Glutamatergic neuron (in vitro differentiated cells): ENCODE results near the gene TMEM25. TPM values are rescaled to one million over a fixed set of nuclear protein-coding genes. Genes with fewer than 3 reads are reported as not detected.

ENCODE experiments used
- DNase-seq: peaks from one replicate; pipeline ENCODE4 v3.0.0; 2022
- H3K27ac Mint-ChIP-seq: one replicate; pipeline ENCODE4 v1.8.0; 2020; ENCODE audit warnings: mild to moderate bottlenecking, mixed read lengths, inconsistent platforms; ENCODE audit not compliant: unreplicated experiment
- H3K27me3 Mint-ChIP-seq: one replicate; pipeline ENCODE4 v1.8.0; 2020; ENCODE audit warnings: mild to moderate bottlenecking, moderate library complexity, mixed read lengths, inconsistent platforms; ENCODE audit not compliant: unreplicated experiment
- H3K36me3 Mint-ChIP-seq: one replicate; pipeline ENCODE4 v1.8.0; 2020; ENCODE audit warnings: mild to moderate bottlenecking, mixed read lengths, inconsistent platforms; ENCODE audit not compliant: unreplicated experiment
- H3K4me1 Mint-ChIP-seq: one replicate; pipeline ENCODE4 v1.8.0; 2020; ENCODE audit warnings: mild to moderate bottlenecking, low read depth, mixed read lengths, inconsistent platforms; ENCODE audit not compliant: unreplicated experiment
- H3K4me3 Mint-ChIP-seq: one replicate; pipeline ENCODE4 v1.8.0; 2020; ENCODE audit warnings: mild to moderate bottlenecking, mixed read lengths, inconsistent platforms; ENCODE audit not compliant: unreplicated experiment
- H3K9me3 Mint-ChIP-seq: one replicate; pipeline ENCODE4 v1.8.0; 2020; ENCODE audit warnings: mild to moderate bottlenecking, moderate library complexity, mixed read lengths, inconsistent platforms; ENCODE audit not compliant: unreplicated experiment
- total RNA-seq: library from RNA; stranded (reverse); fragmentation: NEBNext Ultra II Directional; extraction: Animal tissue kit (Norgen Biotek cat#: 25700); gene quantifications from one replicate; pipeline ENCODE4 v1.2.1, GENCODE V29; 2021; ENCODE audit not compliant: unreplicated experiment
- TF ChIP-seq, protein P1 (sequence below): fragments of 200-600 bp; sonication (generic); IDR thresholded peaks from one replicate; pipeline ENCODE4 v1.5.0; 2021; ENCODE audit not compliant: partially characterized antibody, unreplicated experiment

Gene TMEM25
- total RNA-seq, 1 donor from 2014 or later, result 76.8 TPM

DNA sequence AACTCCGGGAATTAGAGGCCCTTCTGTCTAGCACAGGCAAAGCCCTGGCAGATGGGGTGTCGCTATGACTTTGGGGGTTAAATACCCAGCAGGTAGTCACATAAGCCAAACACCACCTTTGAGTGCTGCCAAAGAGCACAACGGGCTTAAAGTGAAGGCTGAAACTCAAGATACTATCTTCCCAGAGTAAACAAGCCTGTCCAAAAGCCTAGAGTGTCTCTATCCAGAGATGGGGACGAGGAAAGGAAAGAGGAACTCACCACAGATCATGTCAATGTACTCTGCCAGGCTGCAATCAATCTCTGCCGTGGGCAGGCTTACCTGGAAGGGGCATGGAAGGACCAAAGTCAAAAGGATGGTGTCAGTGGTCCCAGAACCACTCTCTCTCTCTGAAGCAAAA is 14.5 kb downstream of the TMEM25 start:
- no peaks in the 10 kb centered on the region for H3K4me1 Mint-ChIP-seq
- H3K27me3 Mint-ChIP-seq, result peaks cover 2% of the 10 kb centered on the region
- no peaks in the 10 kb centered on the region for H3K9me3 Mint-ChIP-seq
- no peak for DNase-seq
- H3K27ac Mint-ChIP-seq, result no peak overlapping the region
- TF ChIP-seq, protein P1, sequence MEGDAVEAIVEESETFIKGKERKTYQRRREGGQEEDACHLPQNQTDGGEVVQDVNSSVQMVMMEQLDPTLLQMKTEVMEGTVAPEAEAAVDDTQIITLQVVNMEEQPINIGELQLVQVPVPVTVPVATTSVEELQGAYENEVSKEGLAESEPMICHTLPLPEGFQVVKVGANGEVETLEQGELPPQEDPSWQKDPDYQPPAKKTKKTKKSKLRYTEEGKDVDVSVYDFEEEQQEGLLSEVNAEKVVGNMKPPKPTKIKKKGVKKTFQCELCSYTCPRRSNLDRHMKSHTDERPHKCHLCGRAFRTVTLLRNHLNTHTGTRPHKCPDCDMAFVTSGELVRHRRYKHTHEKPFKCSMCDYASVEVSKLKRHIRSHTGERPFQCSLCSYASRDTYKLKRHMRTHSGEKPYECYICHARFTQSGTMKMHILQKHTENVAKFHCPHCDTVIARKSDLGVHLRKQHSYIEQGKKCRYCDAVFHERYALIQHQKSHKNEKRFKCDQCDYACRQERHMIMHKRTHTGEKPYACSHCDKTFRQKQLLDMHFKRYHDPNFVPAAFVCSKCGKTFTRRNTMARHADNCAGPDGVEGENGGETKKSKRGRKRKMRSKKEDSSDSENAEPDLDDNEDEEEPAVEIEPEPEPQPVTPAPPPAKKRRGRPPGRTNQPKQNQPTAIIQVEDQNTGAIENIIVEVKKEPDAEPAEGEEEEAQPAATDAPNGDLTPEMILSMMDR, result no peak
- H3K36me3 Mint-ChIP-seq, result peaks cover 8% of the 10 kb centered on the region
- no peak overlapping the region for H3K4me3 Mint-ChIP-seq

- DNase-seq, result no peak
- no peaks in the 10 kb centered on the region for H3K9me3 Mint-ChIP-seq
- H3K27me3 Mint-ChIP-seq, result no peaks in the 10 kb centered on the region
- TF ChIP-seq, protein P1, result no peak
- H3K27ac Mint-ChIP-seq, result no peak overlapping the region
- H3K36me3 Mint-ChIP-seq, result peaks cover 5% of the 10 kb centered on the region
- no peaks in the 10 kb centered on the region for H3K4me1 Mint-ChIP-seq
- H3K4me3 Mint-ChIP-seq, result no peak overlapping the region
Measured at GRCh38 chr11:118547132-118547531, 16.1 kb downstream of the TMEM25 start.

GRCh38 chr11:118552341-118552740 is 21.3 kb downstream of the TMEM25 start:
- no peaks in the 10 kb centered on the region for H3K27me3 Mint-ChIP-seq
- no peaks in the 10 kb centered on the region for H3K4me1 Mint-ChIP-seq
- H3K36me3 Mint-ChIP-seq, result no peaks in the 10 kb centered on the region
- no peak overlapping the region for H3K4me3 Mint-ChIP-seq
- TF ChIP-seq, protein P1, result no peak
- no peak for DNase-seq
- no peak overlapping the region for H3K27ac Mint-ChIP-seq
- H3K9me3 Mint-ChIP-seq, result no peaks in the 10 kb centered on the region

GRCh38 chr11:118560806-118561205 is 29.8 kb downstream of the TMEM25 start:
- DNase-seq, result no peak
- TF ChIP-seq, protein P1, result no peak
- Mint-ChIP-seq H3K4me3 (no peak overlapping the region), H3K9me3 (no peaks in the 10 kb centered on the region), H3K36me3 (no peaks in the 10 kb centered on the region), H3K4me1 (no peaks in the 10 kb centered on the region), H3K27me3 (peaks cover 1% of the 10 kb centered on the region), H3K27ac (no peak overlapping the region)

GRCh38 chr11:118565051-118565450 is 34.1 kb downstream of the TMEM25 start:
- Mint-ChIP-seq H3K4me1 (no peaks in the 10 kb centered on the region), H3K36me3 (no peaks in the 10 kb centered on the region), H3K27ac (no peak overlapping the region), H3K9me3 (no peaks in the 10 kb centered on the region), H3K27me3 (peaks cover 2% of the 10 kb centered on the region), H3K4me3 (peak overlapping the region; percentile 67)
- DNase-seq, result no peak
- TF ChIP-seq, protein P1, result no peak
